IMR-90 (cell line): ENCODE results near the gene MGST1. TPM values are rescaled to one million over a fixed set of nuclear protein-coding genes. Genes with fewer than 3 reads are reported as not detected.

Experiments used
- ATAC-seq: fragments of 200-7000 bp; cut with Tn5 transposase; 2 replicates; pipeline ENCODE4 v1.9.1; 2020; ENCODE audit warnings: low read depth, mild to moderate bottlenecking, moderate library complexity
- BruUV-seq: library from RNA; stranded (reverse); fragments of 400-500 nt; replicated peaks from 2 replicates; lab custom pipeline; 2021; lab: Mats Ljungman, UMichigan
- CTCF ChIA-PET: fragments of 300-600 bp; formaldehyde crosslinking; extraction: SDS; loops from one replicate; lab custom pipeline; 2021; ENCODE audit warnings: antibody characterized with exemption; lab: Yijun Ruan, JAX
- POLR2A ChIA-PET: fragments of 300-600 bp; sonication (Branson Sonifier 250); formaldehyde crosslinking; loops from one replicate; lab custom pipeline; 2022; ENCODE audit warnings: antibody characterized with exemption; ENCODE audit not compliant: unreplicated experiment; lab: Charles Lee
- DNase-seq: peaks from one replicate; pipeline ENCODE4 v3.0.0; 2013
- H2AFZ ChIP-seq: replicated peaks from 2 replicates; pipeline ENCODE3; 2013; ENCODE audit warnings: low read length, mild to moderate bottlenecking; ENCODE audit not compliant: poor library complexity
- H2AK5ac ChIP-seq: 2 replicates; pipeline ENCODE4 v1.6.1; 2013; ENCODE audit warnings: low read depth, low read length, inconsistent platforms
- H2AK9ac ChIP-seq: replicated peaks from 2 replicates; pipeline ENCODE3; 2013; ENCODE audit warnings: mild to moderate bottlenecking, low read depth, low read length, moderate library complexity; ENCODE audit not compliant: poor library complexity
- H2BK120ac ChIP-seq: 2 replicates; pipeline ENCODE4 v1.6.1; 2013; ENCODE audit warnings: low read depth, low read length, inconsistent platforms
- H2BK15ac ChIP-seq: 3 replicates; pipeline ENCODE4 v1.6.1; 2013; ENCODE audit warnings: low read depth, low read length, inconsistent platforms
- H2BK20ac ChIP-seq: 2 replicates; pipeline ENCODE4 v1.6.1; 2013; ENCODE audit warnings: low read depth, mild to moderate bottlenecking, inconsistent platforms, low read length, moderate library complexity
- H2BK5ac ChIP-seq: 2 replicates; pipeline ENCODE4 v1.6.1; 2013; ENCODE audit warnings: mild to moderate bottlenecking, low read depth, low read length, inconsistent platforms; ENCODE audit not compliant: poor library complexity, severe bottlenecking
- H3K14ac ChIP-seq: replicated peaks from 2 replicates; pipeline ENCODE4 v1.6.1; 2013; ENCODE audit warnings: low read depth, low read length, inconsistent platforms
- H3K18ac ChIP-seq: 2 replicates; pipeline ENCODE4 v1.6.1; 2013; ENCODE audit warnings: low read depth, low read length, control low read depth
- H3K23ac ChIP-seq: 2 replicates; pipeline ENCODE4 v1.6.1; 2013; ENCODE audit warnings: low read depth, low read length, inconsistent platforms
- H3K27ac ChIP-seq: 2 replicates; pipeline ENCODE4 v1.5.1; 2013; ENCODE audit warnings: mild to moderate bottlenecking, control low read depth, low read length; ENCODE audit not compliant: insufficient read depth
- H3K27me3 ChIP-seq: 2 replicates; pipeline ENCODE4 v1.6.1; 2013; ENCODE audit warnings: low read length; ENCODE audit not compliant: control insufficient read depth, insufficient read depth
- H3K36me3 ChIP-seq: 2 replicates; pipeline ENCODE4 v1.6.1; 2013; ENCODE audit warnings: low read length, mixed read lengths; ENCODE audit not compliant: control insufficient read depth, insufficient read depth
- H3K4ac ChIP-seq: 2 replicates; pipeline ENCODE4 v1.6.1; 2013; ENCODE audit warnings: low read depth, low read length, inconsistent platforms
- H3K4me1 ChIP-seq: 2 replicates; pipeline ENCODE4 v1.6.1; 2013; ENCODE audit warnings: low read length, mixed read lengths; ENCODE audit not compliant: control insufficient read depth, insufficient read depth
- H3K4me2 ChIP-seq: 2 replicates; pipeline ENCODE4 v1.6.1; 2013; ENCODE audit warnings: low read depth, mild to moderate bottlenecking, control low read depth, low read length, moderate library complexity
- H3K4me3 ChIP-seq: 2 replicates; pipeline ENCODE4 v1.5.1; 2013; ENCODE audit warnings: low read depth, mild to moderate bottlenecking, control low read depth, low read length, moderate library complexity; ENCODE audit not compliant: insufficient read depth
- H3K56ac ChIP-seq: 2 replicates; pipeline ENCODE4 v1.6.1; 2013; ENCODE audit warnings: low read length, inconsistent platforms; ENCODE audit not compliant: insufficient read depth; ENCODE audit errors: extremely low read depth
- H3K79me1 ChIP-seq, 2 experiments: 2 replicates each; pipeline ENCODE4 v1.6.1; 2013; ENCODE audit warnings: low read length in 2 of 2, inconsistent platforms in 1 of 2, low read depth in 1 of 2
- H3K9ac ChIP-seq: 2 replicates; pipeline ENCODE4 v1.6.1; 2013; ENCODE audit warnings: low read depth, low read length, control low read depth
- H3K9me1 ChIP-seq: 2 replicates; pipeline ENCODE4 v1.6.1; 2013; ENCODE audit warnings: low read length, inconsistent platforms; ENCODE audit not compliant: insufficient read depth
- H3K9me3 ChIP-seq: 2 replicates; pipeline ENCODE4 v1.6.1; 2013; ENCODE audit warnings: low read length; ENCODE audit not compliant: control insufficient read depth, insufficient read depth
- H4K20me1 ChIP-seq: 2 replicates; pipeline ENCODE4 v1.6.1; 2013; ENCODE audit warnings: low read length, inconsistent platforms; ENCODE audit not compliant: insufficient read depth
- H4K5ac ChIP-seq: 2 replicates; pipeline ENCODE4 v1.6.1; 2013; ENCODE audit warnings: mild to moderate bottlenecking, low read depth, low read length, control low read depth
- H4K8ac ChIP-seq, 2 experiments: 2 replicates each; pipeline ENCODE4 v1.6.1; 2013; ENCODE audit warnings: low read depth in 2 of 2, low read length in 2 of 2, control low read depth in 1 of 2, inconsistent platforms in 1 of 2
- H4K91ac ChIP-seq: 2 replicates; pipeline ENCODE4 v1.6.1; 2013; ENCODE audit warnings: low read depth, low read length, inconsistent platforms; ENCODE audit not compliant: insufficient read depth
- BHLHE40 ChIP-seq: fragments of 150-350 bp; IDR thresholded peaks from 2 replicates; pipeline ENCODE4 v1.6.1; 2016; ENCODE audit warnings: mild to moderate bottlenecking, low read depth, low read length
- CEBPB ChIP-seq: IDR thresholded peaks from 2 replicates; pipeline ENCODE4 v1.6.1; 2012; ENCODE audit warnings: low read depth, low read length, improper control_type of control experiment
- CHD1 ChIP-seq: IDR thresholded peaks from 2 replicates; pipeline ENCODE4 v1.6.1; 2012; ENCODE audit warnings: low read depth, low read length, improper control_type of control experiment
- FOS ChIP-seq: fragments of 150-350 bp; IDR thresholded peaks from 2 replicates; pipeline ENCODE4 v1.6.1; 2016; ENCODE audit warnings: low read depth, low read length
- MAFK ChIP-seq: IDR thresholded peaks from 2 replicates; pipeline ENCODE4 v1.6.1; 2012; ENCODE audit warnings: low read depth, low read length, improper control_type of control experiment
- MAZ ChIP-seq: IDR thresholded peaks from 2 replicates; pipeline ENCODE4 v1.6.1; 2012; ENCODE audit warnings: low read depth, mild to moderate bottlenecking, low read length, improper control_type of control experiment, moderate library complexity, borderline replicate concordance
- MXI1 ChIP-seq: IDR thresholded peaks from 2 replicates; pipeline ENCODE4 v1.6.1; 2012; ENCODE audit warnings: low read depth, mild to moderate bottlenecking, low read length, moderate library complexity, borderline replicate concordance
- NFE2L2 ChIP-seq: fragments of 150-350 bp; IDR thresholded peaks from 2 replicates; pipeline ENCODE4 v1.6.1; 2016; ENCODE audit warnings: low read depth, mild to moderate bottlenecking, low read length
- POLR2A ChIP-seq: IDR thresholded peaks from 2 replicates; pipeline ENCODE4 v1.6.1; 2012; ENCODE audit warnings: mild to moderate bottlenecking, low read depth, low read length
- RAD21 ChIP-seq: IDR thresholded peaks from 2 replicates; pipeline ENCODE4 v1.6.1; 2012; ENCODE audit warnings: low read length, improper control_type of control experiment
- RCOR1 ChIP-seq: IDR thresholded peaks from 2 replicates; pipeline ENCODE4 v1.6.1; 2012; ENCODE audit warnings: mild to moderate bottlenecking, low read length, improper control_type of control experiment; ENCODE audit not compliant: insufficient replicate concordance
- RFX5 ChIP-seq: IDR thresholded peaks from 2 replicates; pipeline ENCODE4 v1.8.0; 2012; ENCODE audit warnings: low read depth, mild to moderate bottlenecking, low read length, moderate library complexity
- SMC3 ChIP-seq: fragments of 150-350 bp; IDR thresholded peaks from 2 replicates; pipeline ENCODE4 v1.6.1; 2016; ENCODE audit warnings: low read depth, mild to moderate bottlenecking, antibody characterized with exemption, low read length, moderate library complexity
- WGBS, 2 experiments: methylation state at CpG; one replicate each; pipeline versions ENCODE4 v1.1.5 to v1.1.7; 2013; ENCODE audit warnings: missing lambda C conversion rate in 2 of 2; ENCODE audit not compliant: insufficient read length in 1 of 2; ENCODE audit errors: extremely low coverage in 2 of 2; 5-methylcytosine and 5-hydroxymethylcytosine counted together
- dilution Hi-C: fragments of 300-500 bp; cut with HindIII; formaldehyde crosslinking; loops from one replicate; pipeline ENCODE4 v1.14.3; 2018; ENCODE audit warnings: low sequenced_read_pairs; ENCODE audit not compliant: unreplicated experiment
- in situ Hi-C: fragments of 300-500 bp; cut with MboI; formaldehyde crosslinking; loops from 3 replicates; pipeline ENCODE4 v1.14.3; 2019; ENCODE audit warnings: low sequenced_read_pairs, inconsistent platforms, mixed read lengths
- intact Hi-C: fragments of 100-400 bp; cut with micrococcal nuclease; formaldehyde crosslinking; loops from 2 replicates; pipeline ENCODE4 v1.10.0; 2022
- polyA plus RNA-seq, 3 experiments: library from polyadenylated mRNA; depleted of rRNA; stranded (reverse); fragments of >200 nt; gene quantifications; 2 replicates each; pipeline ENCODE4 v1.2.3, GENCODE V29; 2012; ENCODE audit warnings: low replicate concordance in 1 of 3
- total RNA-seq: library from RNA; depleted of rRNA; stranded (reverse); fragments of >200 nt; gene quantifications from 2 replicates; pipeline ENCODE4 v1.2.3, GENCODE V29; 2012
- TF ChIP-seq, protein P1 (sequence below): fragments of 150-350 bp; IDR thresholded peaks from 2 replicates; pipeline ENCODE4 v1.6.1; 2017; ENCODE audit warnings: mild to moderate bottlenecking, antibody characterized with exemption, low read length, low read depth
- TF ChIP-seq, protein P2 (sequence below): conservative IDR thresholded peaks from 2 replicates; pipeline ENCODE4 v1.5.1; 2012; ENCODE audit warnings: mild to moderate bottlenecking, low read depth, low read length, improper control_type of control experiment
- TF ChIP-seq, protein P3 (sequence below): fragments of 150-350 bp; IDR thresholded peaks from 2 replicates; pipeline ENCODE4 v1.6.1; 2016; ENCODE audit warnings: low read depth, mild to moderate bottlenecking, low read length, moderate library complexity, borderline replicate concordance

MGST1 gene
- total and polyA plus RNA-seq, 2 of the 4 experiments (the other 2 are of a cell fraction), result 105 to 280 TPM

DNA sequence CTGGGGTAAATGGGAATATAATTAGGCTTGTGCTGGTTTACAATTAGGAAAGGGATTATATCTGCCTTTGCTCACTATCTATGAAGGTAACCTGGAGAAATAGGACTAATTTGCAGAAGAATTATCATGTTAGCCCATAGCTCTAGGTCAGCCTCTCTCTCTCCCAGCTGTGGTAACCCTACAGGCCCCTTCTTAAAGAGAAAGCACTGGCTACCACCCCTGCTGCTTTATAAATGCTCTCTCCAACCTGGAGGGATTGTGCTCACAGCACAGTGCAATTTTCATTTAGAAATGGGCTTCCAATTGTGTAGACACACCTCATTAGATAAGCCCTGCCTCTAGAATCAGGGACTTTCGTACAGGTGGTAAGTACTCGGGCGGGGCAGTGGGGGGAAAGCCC, 22.7 kb upstream of the MGST1 start:
- dilution Hi-C loops (no loop called here), in situ Hi-C loops (no loop called here), intact Hi-C loops (loop anchor here (10.0 kb wide), 1 partner anchor 1060 kb away; no protein-coding TSS in a partner anchor)
- no peak for ATAC-seq
- no peaks in the 10 kb centered on the region for H4K20me1 ChIP-seq
- H3K56ac ChIP-seq, result no peak overlapping the region
- no peak overlapping the region for H4K5ac ChIP-seq
- H3K9me1 ChIP-seq, result no peaks in the 10 kb centered on the region
- DNase-seq, result no peak
- TF ChIP-seq CHD1, result no peak
- no peak for TF ChIP-seq SMC3
- TF ChIP-seq, protein P1, sequence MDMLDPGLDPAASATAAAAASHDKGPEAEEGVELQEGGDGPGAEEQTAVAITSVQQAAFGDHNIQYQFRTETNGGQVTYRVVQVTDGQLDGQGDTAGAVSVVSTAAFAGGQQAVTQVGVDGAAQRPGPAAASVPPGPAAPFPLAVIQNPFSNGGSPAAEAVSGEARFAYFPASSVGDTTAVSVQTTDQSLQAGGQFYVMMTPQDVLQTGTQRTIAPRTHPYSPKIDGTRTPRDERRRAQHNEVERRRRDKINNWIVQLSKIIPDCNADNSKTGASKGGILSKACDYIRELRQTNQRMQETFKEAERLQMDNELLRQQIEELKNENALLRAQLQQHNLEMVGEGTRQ, result no peak
- no peak for TF ChIP-seq BHLHE40
- TF ChIP-seq POLR2A, result no peak
- TF ChIP-seq RAD21, result no peak
- no peak for TF ChIP-seq MAZ
- TF ChIP-seq RFX5, result no peak
- TF ChIP-seq, protein P2, sequence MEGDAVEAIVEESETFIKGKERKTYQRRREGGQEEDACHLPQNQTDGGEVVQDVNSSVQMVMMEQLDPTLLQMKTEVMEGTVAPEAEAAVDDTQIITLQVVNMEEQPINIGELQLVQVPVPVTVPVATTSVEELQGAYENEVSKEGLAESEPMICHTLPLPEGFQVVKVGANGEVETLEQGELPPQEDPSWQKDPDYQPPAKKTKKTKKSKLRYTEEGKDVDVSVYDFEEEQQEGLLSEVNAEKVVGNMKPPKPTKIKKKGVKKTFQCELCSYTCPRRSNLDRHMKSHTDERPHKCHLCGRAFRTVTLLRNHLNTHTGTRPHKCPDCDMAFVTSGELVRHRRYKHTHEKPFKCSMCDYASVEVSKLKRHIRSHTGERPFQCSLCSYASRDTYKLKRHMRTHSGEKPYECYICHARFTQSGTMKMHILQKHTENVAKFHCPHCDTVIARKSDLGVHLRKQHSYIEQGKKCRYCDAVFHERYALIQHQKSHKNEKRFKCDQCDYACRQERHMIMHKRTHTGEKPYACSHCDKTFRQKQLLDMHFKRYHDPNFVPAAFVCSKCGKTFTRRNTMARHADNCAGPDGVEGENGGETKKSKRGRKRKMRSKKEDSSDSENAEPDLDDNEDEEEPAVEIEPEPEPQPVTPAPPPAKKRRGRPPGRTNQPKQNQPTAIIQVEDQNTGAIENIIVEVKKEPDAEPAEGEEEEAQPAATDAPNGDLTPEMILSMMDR, result no peak
- no peak for TF ChIP-seq RCOR1
- TF ChIP-seq NFE2L2, result no peak
- no peak for TF ChIP-seq MAFK
- TF ChIP-seq MXI1, result no peak
- TF ChIP-seq, protein P3, sequence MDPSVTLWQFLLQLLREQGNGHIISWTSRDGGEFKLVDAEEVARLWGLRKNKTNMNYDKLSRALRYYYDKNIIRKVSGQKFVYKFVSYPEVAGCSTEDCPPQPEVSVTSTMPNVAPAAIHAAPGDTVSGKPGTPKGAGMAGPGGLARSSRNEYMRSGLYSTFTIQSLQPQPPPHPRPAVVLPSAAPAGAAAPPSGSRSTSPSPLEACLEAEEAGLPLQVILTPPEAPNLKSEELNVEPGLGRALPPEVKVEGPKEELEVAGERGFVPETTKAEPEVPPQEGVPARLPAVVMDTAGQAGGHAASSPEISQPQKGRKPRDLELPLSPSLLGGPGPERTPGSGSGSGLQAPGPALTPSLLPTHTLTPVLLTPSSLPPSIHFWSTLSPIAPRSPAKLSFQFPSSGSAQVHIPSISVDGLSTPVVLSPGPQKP, result no peak
- no peak for TF ChIP-seq FOS
- no peak for TF ChIP-seq CEBPB
- BruUV-seq, result no TSS peak
- no peaks in the 10 kb centered on the region for H3K36me3 ChIP-seq
- POLR2A ChIA-PET, result no interaction called here
- no peak overlapping the region for H2BK120ac ChIP-seq
- H3K9ac ChIP-seq, result no peak overlapping the region
- H2BK20ac ChIP-seq, result no peak overlapping the region
- no peak overlapping the region for H3K4ac ChIP-seq
- H3K4me2 ChIP-seq, result no peak overlapping the region
- H2AFZ ChIP-seq, result no peak overlapping the region
- H2AK9ac ChIP-seq, result no peak overlapping the region
- no CpG with 5 or more reads among the region's 3 CpGs for WGBS, 2 experiments
- no peaks in the 10 kb centered on the region for H3K4me1 ChIP-seq
- H3K9me3 ChIP-seq, result peaks cover 1% of the 10 kb centered on the region; the same call in 1 of the 2 replicates
- CTCF ChIA-PET, result no interaction called here
- no peak overlapping the region for H4K8ac ChIP-seq
- H3K27me3 ChIP-seq, result no peaks in the 10 kb centered on the region
- H3K79me1 ChIP-seq, result no peaks in the 10 kb centered on the region
- no peak overlapping the region for H3K14ac ChIP-seq
- no peak overlapping the region for H3K23ac ChIP-seq
- no peak overlapping the region for H3K4me3 ChIP-seq
- no peak overlapping the region for H2AK5ac ChIP-seq
- no peak overlapping the region for H3K27ac ChIP-seq
- H3K18ac ChIP-seq, result no peak overlapping the region
- no peak overlapping the region for H2BK15ac ChIP-seq
- no peak overlapping the region for H4K91ac ChIP-seq
- no peak overlapping the region for H2BK5ac ChIP-seq
